HG03354 (cell line): ENCODE data around the gene VAV1.

Experiments
- ATAC-seq: cut with Tn5 transposase; IDR thresholded peaks from one replicate; pipeline ENCODE4 v1.9.1; 2021; ENCODE audit warnings: mild to moderate bottlenecking; ENCODE audit not compliant: unreplicated experiment, poor library complexity, severe bottlenecking

VAV1 gene

GRCh38 chr19:6772028-6772865 lies at the start of gene VAV1:
TSS of gene VAV1 (plus strand) at chr19:6772708. CDS start at chr19:6772808, 100 bp downstream.
- ATAC-seq: peak; percentile 42

GRCh38 chr19:6723108-6723618 lies 49.3 kb upstream of the VAV1 start:
- ATAC-seq: no peak

- ATAC-seq: no peak
Observed at GRCh38 chr19:6723738-6724137, 48.8 kb upstream of the VAV1 start.

- no peak for ATAC-seq
Observed at GRCh38 chr19:6724631-6725492, 47.6 kb upstream of the VAV1 start.

GRCh38 chr19:6725513-6726231 lies 46.8 kb upstream of the VAV1 start:
- no peak for ATAC-seq

- no peak for ATAC-seq
Observed at GRCh38 chr19:6728346-6728745, 44.2 kb upstream of the VAV1 start.

GRCh38 chr19:6729573-6730152 lies 42.8 kb upstream of the VAV1 start:
- ATAC-seq: no peak

- ATAC-seq: no peak
Observed at GRCh38 chr19:6730153-6730804, 42.2 kb upstream of the VAV1 start.

GRCh38 chr19:6730941-6731670 lies 41.4 kb upstream of the VAV1 start:
- no peak for ATAC-seq

GRCh38 chr19:6731822-6732221 lies 40.7 kb upstream of the VAV1 start:
- ATAC-seq: no peak

GRCh38 chr19:6732803-6733337 lies 39.6 kb upstream of the VAV1 start:
- no peak for ATAC-seq

- no peak for ATAC-seq
Observed at GRCh38 chr19:6733338-6734095, 39.0 kb upstream of the VAV1 start.

- no peak for ATAC-seq
Observed at GRCh38 chr19:6734096-6734696, 38.3 kb upstream of the VAV1 start.

GRCh38 chr19:6735181-6735911 lies 37.2 kb upstream of the VAV1 start:
- ATAC-seq: no peak

- ATAC-seq: no peak
Observed at GRCh38 chr19:6736169-6736916, 36.2 kb upstream of the VAV1 start.

- no peak for ATAC-seq
Observed at GRCh38 chr19:6736917-6737283, 35.6 kb upstream of the VAV1 start.
